Sigmoid colon (tissue), 4 donors: Measurements from ENCODE around the gene VSTM2L.

Source experiments
- POLR2AphosphoS5 ChIP-seq, 4 donors: sonication (generic); formaldehyde crosslinking; IDR thresholded peaks; one replicate each; pipeline ENCODE4 v1.6.1; 2017; ENCODE audit warnings: antibody characterized with exemption in 4 of 4
- TF ChIP-seq, protein P1 (sequence below), 4 experiments: fragments of 450-650 bp in 3 of 4; fragments of 200-600 bp in 1 of 4; IDR thresholded peaks; one replicate each; pipeline ENCODE4 v1.5.1; 2016 to 2019; ENCODE audit warnings: antibody characterized with exemption in 4 of 4, mild to moderate bottlenecking in 3 of 4, moderate library complexity in 2 of 4

DNA sequence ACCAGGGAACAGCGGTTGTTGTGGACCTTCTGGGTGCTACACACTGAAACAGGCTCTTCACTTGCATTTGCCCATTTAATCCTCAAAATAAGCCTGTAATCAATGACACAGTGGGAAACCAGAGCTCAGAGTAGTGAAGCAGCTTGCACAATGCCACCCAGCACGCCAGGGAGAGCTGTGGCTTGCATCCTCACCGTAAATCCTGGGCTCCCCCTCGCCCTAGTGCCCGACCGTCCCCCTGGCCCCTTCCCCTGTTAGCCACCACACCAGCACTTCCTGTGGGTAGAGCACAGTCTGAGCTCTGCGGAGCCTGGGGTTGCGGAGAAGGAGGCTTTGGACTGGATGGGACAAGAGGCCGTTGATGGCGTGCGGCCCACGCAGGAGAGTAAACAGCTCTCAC is 14.5 kb downstream of the VSTM2L start:
- TF ChIP-seq, protein P1, sequence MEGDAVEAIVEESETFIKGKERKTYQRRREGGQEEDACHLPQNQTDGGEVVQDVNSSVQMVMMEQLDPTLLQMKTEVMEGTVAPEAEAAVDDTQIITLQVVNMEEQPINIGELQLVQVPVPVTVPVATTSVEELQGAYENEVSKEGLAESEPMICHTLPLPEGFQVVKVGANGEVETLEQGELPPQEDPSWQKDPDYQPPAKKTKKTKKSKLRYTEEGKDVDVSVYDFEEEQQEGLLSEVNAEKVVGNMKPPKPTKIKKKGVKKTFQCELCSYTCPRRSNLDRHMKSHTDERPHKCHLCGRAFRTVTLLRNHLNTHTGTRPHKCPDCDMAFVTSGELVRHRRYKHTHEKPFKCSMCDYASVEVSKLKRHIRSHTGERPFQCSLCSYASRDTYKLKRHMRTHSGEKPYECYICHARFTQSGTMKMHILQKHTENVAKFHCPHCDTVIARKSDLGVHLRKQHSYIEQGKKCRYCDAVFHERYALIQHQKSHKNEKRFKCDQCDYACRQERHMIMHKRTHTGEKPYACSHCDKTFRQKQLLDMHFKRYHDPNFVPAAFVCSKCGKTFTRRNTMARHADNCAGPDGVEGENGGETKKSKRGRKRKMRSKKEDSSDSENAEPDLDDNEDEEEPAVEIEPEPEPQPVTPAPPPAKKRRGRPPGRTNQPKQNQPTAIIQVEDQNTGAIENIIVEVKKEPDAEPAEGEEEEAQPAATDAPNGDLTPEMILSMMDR (IDR thresholded peaks at IDR 0.05): no peak
- TF ChIP-seq POLR2AphosphoS5 (IDR thresholded peaks at IDR 0.05): no peak
